IPS-15b (cell line): ENCODE measurements around the gene GH2.
"Not testable (repeated sequence)": the region's sequence is repeated elsewhere in the genome, so short reads cannot be mapped to it uniquely, and the experiment has no call there.

Experiments used
- H3K27me3 ChIP-seq: one replicate; pipeline ENCODE4 v1.6.1; 2013; ENCODE audit warnings: low read length; ENCODE audit not compliant: control insufficient read depth, insufficient read depth
- H3K36me3 ChIP-seq: one replicate; pipeline ENCODE4 v1.6.1; 2013; ENCODE audit warnings: low read length; ENCODE audit not compliant: control insufficient read depth, insufficient read depth
- H3K4me1 ChIP-seq: one replicate; pipeline ENCODE4 v1.6.1; 2013; ENCODE audit warnings: mild to moderate bottlenecking, low read length; ENCODE audit not compliant: control insufficient read depth, insufficient read depth
- H3K4me3 ChIP-seq: one replicate; pipeline ENCODE4 v1.5.1; 2013; ENCODE audit warnings: low read depth, low read length
- H3K9ac ChIP-seq: one replicate; pipeline ENCODE4 v1.6.1; 2013; ENCODE audit warnings: low read depth, mild to moderate bottlenecking, low read length
- H3K9me3 ChIP-seq: one replicate; pipeline ENCODE4 v1.6.1; 2013; ENCODE audit warnings: mild to moderate bottlenecking, low read length; ENCODE audit not compliant: control insufficient read depth, insufficient read depth

GH2 gene

GRCh38 chr17:63919311-63919723 lies 37.6 kb upstream of the GH2 start:
- Histone ChIP-seq H3K9me3 (no peaks in the 10 kb centered on the region), H3K9ac (no peak overlapping the region), H3K4me3 (no peak overlapping the region), H3K4me1 (no peaks in the 10 kb centered on the region), H3K36me3 (peaks cover 2% of the 10 kb centered on the region), H3K27me3 (peaks cover 13% of the 10 kb centered on the region)

GRCh38 chr17:63918789-63919305 lies 37.1 kb upstream of the GH2 start, which contains the start of gene GH1:
Gene GH1, minus strand, starts transcription at chr17:63918839. Its CDS starts 63 bp downstream, at chr17:63918776.
- H3K9me3 ChIP-seq, H3K4me1 ChIP-seq, H3K36me3 ChIP-seq, H3K9ac ChIP-seq: not testable (repeated sequence)
- Histone ChIP-seq H3K27me3 (peaks cover 13% of the 10 kb centered on the region), H3K4me3 (peak within 1 kb of the TSS; percentile 27)

GRCh38 chr17:63918305-63918704 lies 36.6 kb upstream of the GH2 start:
- Histone ChIP-seq H3K4me3 (peak overlapping the region; percentile 27), H3K27me3 (peaks cover 13% of the 10 kb centered on the region), H3K9ac (no peak overlapping the region), H3K36me3 (peaks cover 2% of the 10 kb centered on the region), H3K4me1 (no peaks in the 10 kb centered on the region), H3K9me3 (no peaks in the 10 kb centered on the region)

- Histone ChIP-seq H3K4me1 (no peaks in the 10 kb centered on the region), H3K27me3 (peaks cover 13% of the 10 kb centered on the region), H3K4me3 (peak overlapping the region; percentile 27), H3K36me3 (peaks cover 2% of the 10 kb centered on the region), H3K9me3 (no peaks in the 10 kb centered on the region), H3K9ac (no peak overlapping the region)
These were observed 35.9 kb upstream of the GH2 start for GRCh38 chr17:63917646-63918045.

GRCh38 chr17:63917206-63917605 lies 35.5 kb upstream of the GH2 start:
- H3K27me3 ChIP-seq: peaks cover 13% of the 10 kb centered on the region
- not testable (repeated sequence) for H3K9ac ChIP-seq, H3K36me3 ChIP-seq, H3K4me3 ChIP-seq, H3K9me3 ChIP-seq, H3K4me1 ChIP-seq

GRCh38 chr17:63916566-63917185 lies 34.9 kb upstream of the GH2 start:
- no peaks in the 10 kb centered on the region for H3K4me1 ChIP-seq
- peaks cover 13% of the 10 kb centered on the region for H3K27me3 ChIP-seq
- no peaks in the 10 kb centered on the region for H3K9me3 ChIP-seq
- no peak overlapping the region for H3K4me3 ChIP-seq
- no peak overlapping the region for H3K9ac ChIP-seq
- H3K36me3 ChIP-seq: peaks cover 2% of the 10 kb centered on the region

GRCh38 chr17:63915753-63916152 lies 34.0 kb upstream of the GH2 start:
- peaks cover 13% of the 10 kb centered on the region for H3K27me3 ChIP-seq
- H3K9ac ChIP-seq, H3K9me3 ChIP-seq, H3K36me3 ChIP-seq, H3K4me1 ChIP-seq, H3K4me3 ChIP-seq: not testable (repeated sequence)

GRCh38 chr17:63914471-63914870 lies 32.7 kb upstream of the GH2 start:
- no peak overlapping the region for H3K9ac ChIP-seq
- H3K4me3 ChIP-seq: no peak overlapping the region
- peaks cover 2% of the 10 kb centered on the region for H3K4me1 ChIP-seq
- H3K36me3 ChIP-seq: peaks cover 2% of the 10 kb centered on the region
- peaks cover 20% of the 10 kb centered on the region for H3K27me3 ChIP-seq
- H3K9me3 ChIP-seq: no peaks in the 10 kb centered on the region

GRCh38 chr17:63911657-63912100 lies 29.9 kb upstream of the GH2 start:
- Histone ChIP-seq H3K4me1 (peaks cover 8% of the 10 kb centered on the region), H3K4me3 (no peak overlapping the region), H3K27me3 (peaks cover 9% of the 10 kb centered on the region), H3K9ac (no peak overlapping the region), H3K36me3 (no peaks in the 10 kb centered on the region), H3K9me3 (no peaks in the 10 kb centered on the region)

- peaks cover 8% of the 10 kb centered on the region for H3K4me1 ChIP-seq
- H3K9ac ChIP-seq: no peak within 1 kb of the TSS
- H3K4me3 ChIP-seq: no peak within 1 kb of the TSS
- peaks cover 7% of the 10 kb centered on the region for H3K27me3 ChIP-seq
- H3K36me3 ChIP-seq: no peaks in the 10 kb centered on the region
- no peaks in the 10 kb centered on the region for H3K9me3 ChIP-seq
These were observed 29.4 kb upstream of the GH2 start, which contains the start of gene CSHL1 for GRCh38 chr17:63911041-63911635. Gene CSHL1, minus strand, starts transcription at chr17:63911258. Its CDS starts 62 bp downstream, at chr17:63911196.

GRCh38 chr17:63910096-63910495 lies 28.4 kb upstream of the GH2 start:
- no peak overlapping the region for H3K9ac ChIP-seq
- H3K4me1 ChIP-seq: peaks cover 8% of the 10 kb centered on the region
- no peak overlapping the region for H3K4me3 ChIP-seq
- H3K9me3 ChIP-seq: no peaks in the 10 kb centered on the region
- H3K27me3 ChIP-seq: peaks cover 7% of the 10 kb centered on the region
- H3K36me3 ChIP-seq: no peaks in the 10 kb centered on the region

- H3K36me3 ChIP-seq, H3K4me1 ChIP-seq, H3K27me3 ChIP-seq, H3K4me3 ChIP-seq, H3K9me3 ChIP-seq, H3K9ac ChIP-seq: not testable (repeated sequence)
These were observed 27.8 kb upstream of the GH2 start for GRCh38 chr17:63909586-63909985.
